IMR-90 (cell line): Measurements from ENCODE around the gene FNDC3B. TPM values are rescaled to one million over a fixed set of nuclear protein-coding genes. Genes with fewer than 3 reads are reported as not detected.
A peak's percentile ranks its signal among the peaks of the same experiment; 100 is the strongest.

Source experiments
- ATAC-seq: fragments of 200-7000 bp; cut with Tn5 transposase; 2 replicates; pipeline ENCODE4 v1.9.1; 2020; ENCODE audit warnings: low read depth, mild to moderate bottlenecking, moderate library complexity
- BruUV-seq: library from RNA; stranded (reverse); fragments of 400-500 nt; replicated peaks from 2 replicates; lab custom pipeline; 2021; lab: Mats Ljungman, UMichigan
- CTCF ChIA-PET: fragments of 300-600 bp; formaldehyde crosslinking; extraction: SDS; loops from one replicate; lab custom pipeline; 2021; ENCODE audit warnings: antibody characterized with exemption; lab: Yijun Ruan, JAX
- POLR2A ChIA-PET: fragments of 300-600 bp; sonication (Branson Sonifier 250); formaldehyde crosslinking; loops from one replicate; lab custom pipeline; 2022; ENCODE audit warnings: antibody characterized with exemption; ENCODE audit not compliant: unreplicated experiment; lab: Charles Lee
- DNase-seq: peaks from one replicate; pipeline ENCODE4 v3.0.0; 2013
- H2AFZ ChIP-seq: replicated peaks from 2 replicates; pipeline ENCODE3; 2013; ENCODE audit warnings: low read length, mild to moderate bottlenecking; ENCODE audit not compliant: poor library complexity
- H2AK5ac ChIP-seq: 2 replicates; pipeline ENCODE4 v1.6.1; 2013; ENCODE audit warnings: low read depth, low read length, inconsistent platforms
- H2AK9ac ChIP-seq: replicated peaks from 2 replicates; pipeline ENCODE3; 2013; ENCODE audit warnings: mild to moderate bottlenecking, low read depth, low read length, moderate library complexity; ENCODE audit not compliant: poor library complexity
- H2BK120ac ChIP-seq: 2 replicates; pipeline ENCODE4 v1.6.1; 2013; ENCODE audit warnings: low read depth, low read length, inconsistent platforms
- H2BK15ac ChIP-seq: 3 replicates; pipeline ENCODE4 v1.6.1; 2013; ENCODE audit warnings: low read depth, low read length, inconsistent platforms
- H2BK20ac ChIP-seq: 2 replicates; pipeline ENCODE4 v1.6.1; 2013; ENCODE audit warnings: low read depth, mild to moderate bottlenecking, inconsistent platforms, low read length, moderate library complexity
- H2BK5ac ChIP-seq: 2 replicates; pipeline ENCODE4 v1.6.1; 2013; ENCODE audit warnings: mild to moderate bottlenecking, low read depth, low read length, inconsistent platforms; ENCODE audit not compliant: poor library complexity, severe bottlenecking
- H3K14ac ChIP-seq: replicated peaks from 2 replicates; pipeline ENCODE4 v1.6.1; 2013; ENCODE audit warnings: low read depth, low read length, inconsistent platforms
- H3K18ac ChIP-seq: 2 replicates; pipeline ENCODE4 v1.6.1; 2013; ENCODE audit warnings: low read depth, low read length, control low read depth
- H3K23ac ChIP-seq: 2 replicates; pipeline ENCODE4 v1.6.1; 2013; ENCODE audit warnings: low read depth, low read length, inconsistent platforms
- H3K27ac ChIP-seq: 2 replicates; pipeline ENCODE4 v1.5.1; 2013; ENCODE audit warnings: mild to moderate bottlenecking, control low read depth, low read length; ENCODE audit not compliant: insufficient read depth
- H3K27me3 ChIP-seq: 2 replicates; pipeline ENCODE4 v1.6.1; 2013; ENCODE audit warnings: low read length; ENCODE audit not compliant: control insufficient read depth, insufficient read depth
- H3K36me3 ChIP-seq: 2 replicates; pipeline ENCODE4 v1.6.1; 2013; ENCODE audit warnings: low read length, mixed read lengths; ENCODE audit not compliant: control insufficient read depth, insufficient read depth
- H3K4ac ChIP-seq: 2 replicates; pipeline ENCODE4 v1.6.1; 2013; ENCODE audit warnings: low read depth, low read length, inconsistent platforms
- H3K4me1 ChIP-seq: 2 replicates; pipeline ENCODE4 v1.6.1; 2013; ENCODE audit warnings: low read length, mixed read lengths; ENCODE audit not compliant: control insufficient read depth, insufficient read depth
- H3K4me2 ChIP-seq: 2 replicates; pipeline ENCODE4 v1.6.1; 2013; ENCODE audit warnings: low read depth, mild to moderate bottlenecking, control low read depth, low read length, moderate library complexity
- H3K4me3 ChIP-seq: 2 replicates; pipeline ENCODE4 v1.5.1; 2013; ENCODE audit warnings: low read depth, mild to moderate bottlenecking, control low read depth, low read length, moderate library complexity; ENCODE audit not compliant: insufficient read depth
- H3K56ac ChIP-seq: 2 replicates; pipeline ENCODE4 v1.6.1; 2013; ENCODE audit warnings: low read length, inconsistent platforms; ENCODE audit not compliant: insufficient read depth; ENCODE audit errors: extremely low read depth
- H3K79me1 ChIP-seq, 2 experiments: 2 replicates each; pipeline ENCODE4 v1.6.1; 2013; ENCODE audit warnings: low read length in 2 of 2, inconsistent platforms in 1 of 2, low read depth in 1 of 2
- H3K9ac ChIP-seq: 2 replicates; pipeline ENCODE4 v1.6.1; 2013; ENCODE audit warnings: low read depth, low read length, control low read depth
- H3K9me1 ChIP-seq: 2 replicates; pipeline ENCODE4 v1.6.1; 2013; ENCODE audit warnings: low read length, inconsistent platforms; ENCODE audit not compliant: insufficient read depth
- H3K9me3 ChIP-seq: 2 replicates; pipeline ENCODE4 v1.6.1; 2013; ENCODE audit warnings: low read length; ENCODE audit not compliant: control insufficient read depth, insufficient read depth
- H4K20me1 ChIP-seq: 2 replicates; pipeline ENCODE4 v1.6.1; 2013; ENCODE audit warnings: low read length, inconsistent platforms; ENCODE audit not compliant: insufficient read depth
- H4K5ac ChIP-seq: 2 replicates; pipeline ENCODE4 v1.6.1; 2013; ENCODE audit warnings: mild to moderate bottlenecking, low read depth, low read length, control low read depth
- H4K8ac ChIP-seq, 2 experiments: 2 replicates each; pipeline ENCODE4 v1.6.1; 2013; ENCODE audit warnings: low read depth in 2 of 2, low read length in 2 of 2, control low read depth in 1 of 2, inconsistent platforms in 1 of 2
- H4K91ac ChIP-seq: 2 replicates; pipeline ENCODE4 v1.6.1; 2013; ENCODE audit warnings: low read depth, low read length, inconsistent platforms; ENCODE audit not compliant: insufficient read depth
- BHLHE40 ChIP-seq: fragments of 150-350 bp; IDR thresholded peaks from 2 replicates; pipeline ENCODE4 v1.6.1; 2016; ENCODE audit warnings: mild to moderate bottlenecking, low read depth, low read length
- CEBPB ChIP-seq: IDR thresholded peaks from 2 replicates; pipeline ENCODE4 v1.6.1; 2012; ENCODE audit warnings: low read depth, low read length, improper control_type of control experiment
- CHD1 ChIP-seq: IDR thresholded peaks from 2 replicates; pipeline ENCODE4 v1.6.1; 2012; ENCODE audit warnings: low read depth, low read length, improper control_type of control experiment
- CTCF ChIP-seq: conservative IDR thresholded peaks from 2 replicates; pipeline ENCODE4 v1.5.1; 2012; ENCODE audit warnings: mild to moderate bottlenecking, low read depth, low read length, improper control_type of control experiment
- ELK1 ChIP-seq: fragments of 150-350 bp; IDR thresholded peaks from 2 replicates; pipeline ENCODE4 v1.6.1; 2016; ENCODE audit warnings: low read depth, mild to moderate bottlenecking, low read length, moderate library complexity, borderline replicate concordance
- FOS ChIP-seq: fragments of 150-350 bp; IDR thresholded peaks from 2 replicates; pipeline ENCODE4 v1.6.1; 2016; ENCODE audit warnings: low read depth, low read length
- MAFK ChIP-seq: IDR thresholded peaks from 2 replicates; pipeline ENCODE4 v1.6.1; 2012; ENCODE audit warnings: low read depth, low read length, improper control_type of control experiment
- MAZ ChIP-seq: IDR thresholded peaks from 2 replicates; pipeline ENCODE4 v1.6.1; 2012; ENCODE audit warnings: low read depth, mild to moderate bottlenecking, low read length, improper control_type of control experiment, moderate library complexity, borderline replicate concordance
- MXI1 ChIP-seq: IDR thresholded peaks from 2 replicates; pipeline ENCODE4 v1.6.1; 2012; ENCODE audit warnings: low read depth, mild to moderate bottlenecking, low read length, moderate library complexity, borderline replicate concordance
- NFE2L2 ChIP-seq: fragments of 150-350 bp; IDR thresholded peaks from 2 replicates; pipeline ENCODE4 v1.6.1; 2016; ENCODE audit warnings: low read depth, mild to moderate bottlenecking, low read length
- RAD21 ChIP-seq: IDR thresholded peaks from 2 replicates; pipeline ENCODE4 v1.6.1; 2012; ENCODE audit warnings: low read length, improper control_type of control experiment
- RCOR1 ChIP-seq: IDR thresholded peaks from 2 replicates; pipeline ENCODE4 v1.6.1; 2012; ENCODE audit warnings: mild to moderate bottlenecking, low read length, improper control_type of control experiment; ENCODE audit not compliant: insufficient replicate concordance
- RFX5 ChIP-seq: IDR thresholded peaks from 2 replicates; pipeline ENCODE4 v1.8.0; 2012; ENCODE audit warnings: low read depth, mild to moderate bottlenecking, low read length, moderate library complexity
- SMC3 ChIP-seq: fragments of 150-350 bp; IDR thresholded peaks from 2 replicates; pipeline ENCODE4 v1.6.1; 2016; ENCODE audit warnings: low read depth, mild to moderate bottlenecking, antibody characterized with exemption, low read length, moderate library complexity
- WGBS, 2 experiments: methylation state at CpG; one replicate each; pipeline versions ENCODE4 v1.1.5 to v1.1.7; 2013; ENCODE audit warnings: missing lambda C conversion rate in 2 of 2; ENCODE audit not compliant: insufficient read length in 1 of 2; ENCODE audit errors: extremely low coverage in 2 of 2; 5-methylcytosine and 5-hydroxymethylcytosine counted together
- dilution Hi-C: fragments of 300-500 bp; cut with HindIII; formaldehyde crosslinking; loops from one replicate; pipeline ENCODE4 v1.14.3; 2018; ENCODE audit warnings: low sequenced_read_pairs; ENCODE audit not compliant: unreplicated experiment
- in situ Hi-C: fragments of 300-500 bp; cut with MboI; formaldehyde crosslinking; loops from 3 replicates; pipeline ENCODE4 v1.14.3; 2019; ENCODE audit warnings: low sequenced_read_pairs, inconsistent platforms, mixed read lengths
- intact Hi-C: fragments of 100-400 bp; cut with micrococcal nuclease; formaldehyde crosslinking; loops from 2 replicates; pipeline ENCODE4 v1.10.0; 2022
- polyA plus RNA-seq, 3 experiments: library from polyadenylated mRNA; depleted of rRNA; stranded (reverse); fragments of >200 nt; gene quantifications; 2 replicates each; pipeline ENCODE4 v1.2.3, GENCODE V29; 2012; ENCODE audit warnings: low replicate concordance in 1 of 3
- total RNA-seq: library from RNA; depleted of rRNA; stranded (reverse); fragments of >200 nt; gene quantifications from 2 replicates; pipeline ENCODE4 v1.2.3, GENCODE V29; 2012

FNDC3B gene
- total and polyA plus RNA-seq, 2 of the 4 experiments (the other 2 are of a cell fraction) = 23.9 to 150 TPM

GRCh38 chr3:172135185-172135584 is 95.8 kb downstream of the FNDC3B start:
- peak overlapping the region; percentile 13 for H3K4ac ChIP-seq
- BruUV-seq = no TSS peak
- H4K20me1 ChIP-seq = peaks cover 41% of the 10 kb centered on the region
- H3K9me1 ChIP-seq = peaks cover 25% of the 10 kb centered on the region
- 0 out of 2 replicates have a peak overlapping the region, but pooled peaks have one; percentile 8 for H2AK5ac ChIP-seq
- WGBS, 2 experiments = no CpG with 5 or more reads among the region's 1 CpG
- no peak overlapping the region for H3K9ac ChIP-seq
- H3K23ac ChIP-seq = no peak overlapping the region
- peak overlapping the region; percentile 29; the same call in 1 of the 2 replicates for H4K91ac ChIP-seq
- in situ Hi-C loops (no loop called here), dilution Hi-C loops (no loop called here), intact Hi-C loops (no loop called here)
- H3K27me3 ChIP-seq = no peaks in the 10 kb centered on the region
- peaks cover 20 to 73% of the 10 kb centered on the region in 2 experiments for H3K79me1 ChIP-seq
- ChIA-PET CTCF (interaction anchor here (0.6 kb wide), 1 partner anchor 294 kb away, joined by 6 read pairs; no protein-coding TSS in a partner anchor), POLR2A (no interaction called here)
- DNase-seq (no peak), ATAC-seq (no peak)
- H3K4me3 ChIP-seq = no peak overlapping the region
- H3K4me2 ChIP-seq = peak overlapping the region; percentile 54; the same call in 1 of the 2 replicates
- no peak overlapping the region for H2AK9ac ChIP-seq
- TF ChIP-seq NFE2L2 = no peak
- no peak for TF ChIP-seq MAFK
- TF ChIP-seq RCOR1 = no peak
- TF ChIP-seq MXI1 = no peak
- TF ChIP-seq ELK1 = no peak
- TF ChIP-seq BHLHE40 = no peak
- no peak for TF ChIP-seq RAD21
- TF ChIP-seq RFX5 = no peak
- no peak for TF ChIP-seq CTCF
- no peak for TF ChIP-seq CHD1
- TF ChIP-seq FOS = no peak
- no peak for TF ChIP-seq SMC3
- no peak for TF ChIP-seq CEBPB
- TF ChIP-seq MAZ = no peak
- 0 out of 2 replicates have a peak overlapping the region, but pooled peaks have one; percentile 4 for H3K14ac ChIP-seq
- no peak overlapping the region for H2AFZ ChIP-seq
- H3K18ac ChIP-seq = peak overlapping the region; percentile 81
- no peaks in the 10 kb centered on the region for H3K9me3 ChIP-seq
- H2BK5ac ChIP-seq = peak overlapping the region; percentile 96
- H4K5ac ChIP-seq = peak overlapping the region; percentile 89
- H4K8ac ChIP-seq = peak overlapping the region in 1 of 2 experiments; percentile 16; a peak in 1 of 4 replicates
- H2BK15ac ChIP-seq = no peak overlapping the region
- H3K4me1 ChIP-seq = peaks cover 27% of the 10 kb centered on the region
- H3K36me3 ChIP-seq = peaks cover 5% of the 10 kb centered on the region
- H2BK120ac ChIP-seq = peak overlapping the region; percentile 1; the same call in 1 of the 2 replicates
- H2BK20ac ChIP-seq = no peak overlapping the region
- peak overlapping the region; percentile 84; the same call in 1 of the 2 replicates for H3K27ac ChIP-seq
- H3K56ac ChIP-seq = no peak overlapping the region
